GM23338 (cell line): Measurements from ENCODE around the gene RAB27B. TPM values are rescaled to one million over a fixed set of nuclear protein-coding genes. Genes with fewer than 3 reads are reported as not detected.

Source experiments
- ATAC-seq: fragments of 200-7000 bp; cut with Tn5 transposase; 3 replicates; pipeline ENCODE4 v1.9.1; 2020
- DNase-seq: peaks from one replicate; pipeline ENCODE4 v3.0.0-alpha.2; 2015; ENCODE audit warnings: low spot score
- H2AFZ ChIP-seq: fragments of 200-600 bp; sonication (generic); 2 replicates; pipeline ENCODE4 v1.8.0; 2016; ENCODE audit warnings: antibody characterized with exemption, mild to moderate bottlenecking, moderate library complexity
- H3F3A ChIP-seq: fragments of 200-600 bp; sonication (generic); replicated peaks from 2 replicates; pipeline ENCODE4 v1.8.0; 2017; ENCODE audit warnings: antibody characterized with exemption, mixed run types, low read depth
- H3K27ac ChIP-seq: fragments of 200-600 bp; sonication (generic); 2 replicates; pipeline ENCODE4 v1.6.1; 2016; ENCODE audit warnings: low read depth
- H3K27me3 ChIP-seq: fragments of 200-600 bp; sonication (generic); 2 replicates; pipeline ENCODE4 v1.8.0; 2016; ENCODE audit warnings: mild to moderate bottlenecking, mixed run types, moderate library complexity; ENCODE audit not compliant: insufficient read depth
- H3K36me3 ChIP-seq: fragments of 200-600 bp; sonication (generic); 2 replicates; pipeline ENCODE4 v1.8.0; 2016; ENCODE audit warnings: mild to moderate bottlenecking; ENCODE audit not compliant: insufficient read depth
- H3K4me1 ChIP-seq: fragments of 200-600 bp; sonication (generic); 2 replicates; pipeline ENCODE4 v1.8.0; 2016; ENCODE audit warnings: mild to moderate bottlenecking, moderate library complexity; ENCODE audit not compliant: insufficient read depth
- H3K4me2 ChIP-seq: fragments of 200-600 bp; sonication (generic); 2 replicates; pipeline ENCODE4 v1.7.1; 2017; ENCODE audit warnings: mixed run types
- H3K4me3 ChIP-seq: fragments of 200-600 bp; sonication (generic); 2 replicates; pipeline ENCODE4 v1.6.1; 2016; ENCODE audit warnings: mixed run types
- H3K79me2 ChIP-seq: fragments of 200-600 bp; sonication (generic); replicated peaks from 2 replicates; pipeline ENCODE4 v1.8.0; 2017; ENCODE audit warnings: mild to moderate bottlenecking; ENCODE audit not compliant: insufficient read depth
- H3K9me2 ChIP-seq: fragments of 200-600 bp; sonication (generic); 2 replicates; pipeline ENCODE4 v1.8.0; 2017; ENCODE audit not compliant: insufficient read depth
- H4K20me1 ChIP-seq: fragments of 200-600 bp; sonication (generic); replicated peaks from 2 replicates; pipeline ENCODE4 v1.8.0; 2017; ENCODE audit warnings: mild to moderate bottlenecking; ENCODE audit not compliant: insufficient read depth
- H3K27ac Mint-ChIP-seq: 2 replicates; pipeline ENCODE4 v1.8.0; 2020; ENCODE audit warnings: inconsistent platforms, mild to moderate bottlenecking, moderate library complexity, mixed read lengths
- H3K27me3 Mint-ChIP-seq: 3 replicates; pipeline ENCODE4 v1.8.0; 2022; ENCODE audit warnings: low read depth, mild to moderate bottlenecking, moderate library complexity, mixed read lengths, inconsistent platforms; ENCODE audit not compliant: insufficient read depth, poor library complexity
- H3K36me3 Mint-ChIP-seq: 3 replicates; pipeline ENCODE4 v1.8.0; 2021; ENCODE audit warnings: low read depth, mild to moderate bottlenecking, inconsistent platforms, moderate library complexity, mixed read lengths
- H3K4me1 Mint-ChIP-seq: 3 replicates; pipeline ENCODE4 v1.8.0; 2020; ENCODE audit warnings: mild to moderate bottlenecking, inconsistent platforms, mixed read lengths
- H3K4me3 Mint-ChIP-seq: 3 replicates; pipeline ENCODE4 v1.8.0; 2021; ENCODE audit warnings: moderate library complexity, mild to moderate bottlenecking, inconsistent platforms, mixed read lengths
- H3K9me3 Mint-ChIP-seq: 3 replicates; pipeline ENCODE4 v1.8.0; 2020; ENCODE audit warnings: moderate library complexity, mild to moderate bottlenecking, inconsistent platforms, mixed read lengths
- CREB1 ChIP-seq: fragments of 250-450 bp; sonication (Bioruptor Pico); IDR thresholded peaks from 2 replicates; pipeline ENCODE4 v1.5.0; 2020; ENCODE audit warnings: low read depth, mild to moderate bottlenecking, moderate library complexity
- CTCF ChIP-seq, 2 experiments: fragments of 200-600 bp in 1 of 2; sonication (generic) in 1 of 2; conservative IDR thresholded peaks; 2 replicates each; pipeline versions ENCODE4 v1.5.1 to v1.6.1; 2016 to 2017; ENCODE audit warnings: antibody characterized with exemption in 2 of 2, low read depth in 2 of 2, mild to moderate bottlenecking in 2 of 2, moderate library complexity in 1 of 2
- JUNB ChIP-seq: IDR thresholded peaks from one replicate; pipeline ENCODE4 v1.6.1; 2016; ENCODE audit warnings: antibody characterized with exemption; ENCODE audit not compliant: unreplicated experiment
- ZNF114 ChIP-seq: fragments of 250-450 bp; sonication (Bioruptor Pico); IDR thresholded peaks from 2 replicates; pipeline ENCODE4 v1.5.0; 2020; ENCODE audit warnings: mild to moderate bottlenecking, moderate library complexity
- ZNF462 ChIP-seq: fragments of 250-450 bp; sonication (Bioruptor Pico); IDR thresholded peaks from 2 replicates; pipeline ENCODE4 v1.5.0; 2020; ENCODE audit warnings: mild to moderate bottlenecking, moderate library complexity
- polyA plus RNA-seq: library from polyadenylated mRNA; unstranded; fragments of >200 nt; fragmentation: Nextera tagmentation; extraction: Ambion mirVana; gene quantifications from 2 replicates; pipeline ENCODE4 v1.2.1, GENCODE V29; 2016
- total RNA-seq: library from RNA; depleted of rRNA; stranded (reverse); fragments of >200 nt; shearing (Covaris generic); gene quantifications from 2 replicates; pipeline ENCODE4 v1.2.3, GENCODE V29; 2014

RAB27B gene
- total and polyA plus RNA-seq, 2 experiments from 2014 or later, result 0.13 to 0.56 TPM

GRCh38 chr18:54881229-54881768 is 53.0 kb downstream of the RAB27B start (continued):
- no peak for TF ChIP-seq CTCF (conservative IDR thresholded peaks at IDR 0.05; ENCODE audit: low read depth in 2 of 2)
- no peak for TF ChIP-seq ZNF462 (CRISPR knock-in tag)
- TF ChIP-seq JUNB, result no peak
- no peak for TF ChIP-seq ZNF114 (CRISPR knock-in tag)

- Histone ChIP-seq H3K36me3 (no peaks in the 10 kb centered on the region), H3K4me3 (no peak overlapping the region), H3F3A (no peaks in the 10 kb centered on the region), H3K4me1 (no peaks in the 10 kb centered on the region), H3K9me2 (peaks cover 7% of the 10 kb centered on the region; the same call in 1 of the 2 replicates), H2AFZ (no peak overlapping the region), H4K20me1 (no peaks in the 10 kb centered on the region), H3K4me2 (no peak overlapping the region), H3K27ac (no peak overlapping the region), H3K79me2 (no peaks in the 10 kb centered on the region), H3K27me3 (no peaks in the 10 kb centered on the region)
- Mint-ChIP-seq H3K4me1 (peaks cover 5% of the 10 kb centered on the region; the same call in 1 of the 3 replicates), H3K36me3 (no peaks in the 10 kb centered on the region), H3K27ac (no peak overlapping the region), H3K9me3 (no peaks in the 10 kb centered on the region), H3K4me3 (no peak overlapping the region), H3K27me3 (peaks cover 3% of the 10 kb centered on the region)
- ATAC-seq (no peak), DNase-seq (no peak)
- no peak for TF ChIP-seq CTCF (conservative IDR thresholded peaks at IDR 0.05; ENCODE audit: low read depth in 2 of 2)
- TF ChIP-seq ZNF114 (CRISPR knock-in tag), result no peak
- no peak for TF ChIP-seq CREB1 (CRISPR knock-in tag)
These were observed 54.0 kb downstream of the RAB27B start for GRCh38 chr18:54882318-54882717.
